Measurements from ENCODE around the gene RALGPS1. TPM values are rescaled to one million over a fixed set of nuclear protein-coding genes. Genes with fewer than 3 reads are reported as not detected.

Gene RALGPS1
- total RNA-seq, 2 donors from 2014 or later, result 15.3 to 79.4 TPM

DNA sequence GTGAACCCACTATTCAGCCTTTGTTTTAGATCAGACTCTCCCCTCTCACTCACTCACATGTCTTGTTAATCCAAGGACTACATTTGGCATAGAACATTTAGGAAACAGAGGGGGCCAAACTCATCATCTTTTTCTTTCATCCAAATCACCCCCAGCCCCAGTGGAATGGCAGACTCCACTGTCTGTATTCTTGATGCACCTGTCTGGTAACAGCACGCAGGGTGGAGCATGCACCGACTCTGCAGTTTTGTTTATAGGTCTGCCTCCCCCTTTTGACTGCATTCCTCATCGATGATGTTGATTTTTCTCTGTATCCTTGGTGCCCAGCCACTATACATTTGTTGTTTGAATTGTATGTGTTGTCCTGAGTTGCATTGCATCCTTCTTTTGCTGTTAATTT lies 141.9 kb downstream of the RALGPS1 start:
- no peaks in the 10 kb centered on the region for H3K36me3 ChIP-seq (replicated peaks in 1 of 2; ENCODE audit: insufficient read depth in 1 of 2, low read depth in 2 of 2)
- H3K4me1 ChIP-seq, result no peaks in the 10 kb centered on the region
- no peak for TF ChIP-seq POLR2A (IDR thresholded peaks at IDR 0.05)
- TF ChIP-seq, protein P1, sequence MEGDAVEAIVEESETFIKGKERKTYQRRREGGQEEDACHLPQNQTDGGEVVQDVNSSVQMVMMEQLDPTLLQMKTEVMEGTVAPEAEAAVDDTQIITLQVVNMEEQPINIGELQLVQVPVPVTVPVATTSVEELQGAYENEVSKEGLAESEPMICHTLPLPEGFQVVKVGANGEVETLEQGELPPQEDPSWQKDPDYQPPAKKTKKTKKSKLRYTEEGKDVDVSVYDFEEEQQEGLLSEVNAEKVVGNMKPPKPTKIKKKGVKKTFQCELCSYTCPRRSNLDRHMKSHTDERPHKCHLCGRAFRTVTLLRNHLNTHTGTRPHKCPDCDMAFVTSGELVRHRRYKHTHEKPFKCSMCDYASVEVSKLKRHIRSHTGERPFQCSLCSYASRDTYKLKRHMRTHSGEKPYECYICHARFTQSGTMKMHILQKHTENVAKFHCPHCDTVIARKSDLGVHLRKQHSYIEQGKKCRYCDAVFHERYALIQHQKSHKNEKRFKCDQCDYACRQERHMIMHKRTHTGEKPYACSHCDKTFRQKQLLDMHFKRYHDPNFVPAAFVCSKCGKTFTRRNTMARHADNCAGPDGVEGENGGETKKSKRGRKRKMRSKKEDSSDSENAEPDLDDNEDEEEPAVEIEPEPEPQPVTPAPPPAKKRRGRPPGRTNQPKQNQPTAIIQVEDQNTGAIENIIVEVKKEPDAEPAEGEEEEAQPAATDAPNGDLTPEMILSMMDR (IDR thresholded peaks at IDR 0.05), result no peak
- ATAC-seq, result no peak
- DNase-seq, result no peak
- H3K9me3 ChIP-seq, result no peaks in the 10 kb centered on the region
- no peaks in the 10 kb centered on the region for H3K27me3 ChIP-seq
- H3K4me3 ChIP-seq, result no peak overlapping the region
- intact Hi-C loops (cut with DNase I), result no loop called here
- H3K27ac ChIP-seq, result no peak overlapping the region
- WGBS, 2 donors, result 91 to 94% methylated on average over 3 of the region's 3 CpGs

DNA sequence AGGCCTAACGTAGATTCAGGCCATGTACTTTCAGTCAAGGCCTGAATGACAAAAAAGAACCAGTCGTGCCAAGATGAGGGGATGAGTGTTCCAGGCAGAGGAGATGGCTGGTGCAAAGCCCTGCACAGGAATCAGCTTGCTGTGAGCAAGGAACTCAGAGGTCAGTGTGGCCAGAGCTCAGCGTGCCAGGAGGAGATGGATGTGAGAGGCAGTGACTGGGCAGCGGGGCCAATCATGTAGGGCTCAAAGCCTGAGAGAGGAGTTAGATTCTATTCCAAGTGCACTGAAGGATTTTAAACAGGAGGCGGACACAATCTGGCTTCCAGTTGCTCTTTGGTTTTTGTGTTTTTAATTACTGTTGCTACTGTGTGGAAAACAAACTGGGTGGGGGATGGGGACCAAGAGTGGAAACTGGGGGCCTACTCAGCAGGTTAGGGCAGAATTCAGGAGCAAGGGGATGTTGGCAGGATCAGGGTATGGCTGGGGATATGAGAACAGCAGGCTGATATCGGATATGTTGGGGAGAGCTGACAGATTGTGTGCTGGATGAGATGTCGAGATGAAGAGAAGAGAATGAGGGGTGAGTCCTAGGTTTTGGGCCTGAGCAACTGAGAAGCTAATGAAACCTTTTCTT lies 143.5 kb downstream of the RALGPS1 start:
- Histone ChIP-seq H3K27ac (no peak overlapping the region), H3K36me3 (replicated peaks in 1 of 2; ENCODE audit: insufficient read depth in 1 of 2, low read depth in 2 of 2) (no peaks in the 10 kb centered on the region), H3K27me3 (no peaks in the 10 kb centered on the region), H3K4me1 (no peaks in the 10 kb centered on the region), H3K4me3 (no peak overlapping the region), H3K9me3 (no peaks in the 10 kb centered on the region)
- no peak for ATAC-seq
- DNase-seq, result no peak
- WGBS, 2 donors, result 83 to 91% methylated on average over 7 of the region's 7 CpGs
- TF ChIP-seq POLR2A (IDR thresholded peaks at IDR 0.05), result no peak
- TF ChIP-seq, protein P1 (IDR thresholded peaks at IDR 0.05), result no peak
- intact Hi-C loops (cut with DNase I), result no loop called here

DNA sequence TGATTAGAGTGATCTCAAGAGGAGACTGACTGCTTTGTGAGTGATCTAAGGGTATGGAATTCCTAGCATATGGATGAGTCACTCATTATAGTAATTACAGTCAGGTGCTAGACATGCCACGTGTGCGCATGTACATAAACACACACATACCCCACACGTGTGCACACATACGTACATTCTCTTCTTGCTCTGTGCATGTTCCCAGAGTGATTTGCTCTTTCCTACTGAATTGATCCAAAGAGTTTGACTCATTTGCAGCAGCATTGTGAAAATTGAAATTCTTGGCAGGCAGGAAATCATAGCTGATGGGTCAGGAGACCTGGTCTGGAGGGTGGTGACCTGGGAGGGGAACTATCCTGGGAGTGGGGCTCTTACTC lies 144.1 kb downstream of the RALGPS1 start:
- no peaks in the 10 kb centered on the region for H3K4me1 ChIP-seq
- 86 to 87% methylated on average over 4 of the region's 4 CpGs for WGBS, 2 donors
- ATAC-seq (no peak), DNase-seq (no peak)
- no peaks in the 10 kb centered on the region for H3K27me3 ChIP-seq
- H3K36me3 ChIP-seq (replicated peaks in 1 of 2; ENCODE audit: insufficient read depth in 1 of 2, low read depth in 2 of 2), result no peaks in the 10 kb centered on the region
- H3K9me3 ChIP-seq, result no peaks in the 10 kb centered on the region
- TF ChIP-seq POLR2A (IDR thresholded peaks at IDR 0.05), result no peak
- TF ChIP-seq, protein P1 (IDR thresholded peaks at IDR 0.05), result no peak
- no peak overlapping the region for H3K4me3 ChIP-seq
- intact Hi-C loops (cut with DNase I), result no loop called here
- no peak overlapping the region for H3K27ac ChIP-seq

DNA sequence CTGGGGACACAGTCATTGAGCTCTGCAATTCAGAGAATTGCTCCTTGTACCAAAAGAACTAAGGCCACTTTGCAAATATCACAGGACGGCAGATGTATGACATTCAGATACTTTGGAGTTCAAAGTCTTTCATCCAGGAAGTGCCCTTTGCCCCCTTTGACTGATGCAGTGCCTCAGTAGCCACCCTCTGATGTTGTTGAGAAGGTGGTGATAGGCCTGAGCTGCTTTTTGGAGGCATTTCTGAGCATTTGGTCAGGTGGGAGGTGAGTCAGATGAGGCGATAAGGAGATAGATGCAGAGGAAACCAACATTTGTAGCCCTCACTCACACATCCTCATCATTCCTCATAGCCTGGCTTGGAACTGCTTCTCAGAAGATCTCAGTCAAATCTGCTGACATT lies 144.4 kb downstream of the RALGPS1 start:
- ATAC-seq (no peak), DNase-seq (no peak)
- intact Hi-C loops (cut with DNase I), result no loop called here
- whole genome bisulfite sequencing, 2 donors, result 90 to 98% methylated on average over 2 of the region's 2 CpGs
- no peaks in the 10 kb centered on the region for H3K4me1 ChIP-seq
- TF ChIP-seq, protein P1 (IDR thresholded peaks at IDR 0.05), result no peak
- no peak for TF ChIP-seq POLR2A (IDR thresholded peaks at IDR 0.05)
- H3K9me3 ChIP-seq, result no peaks in the 10 kb centered on the region
- H3K4me3 ChIP-seq, result no peak overlapping the region
- no peak overlapping the region for H3K27ac ChIP-seq
- H3K27me3 ChIP-seq, result no peaks in the 10 kb centered on the region
- H3K36me3 ChIP-seq (replicated peaks in 1 of 2; ENCODE audit: insufficient read depth in 1 of 2, low read depth in 2 of 2), result no peaks in the 10 kb centered on the region

DNA sequence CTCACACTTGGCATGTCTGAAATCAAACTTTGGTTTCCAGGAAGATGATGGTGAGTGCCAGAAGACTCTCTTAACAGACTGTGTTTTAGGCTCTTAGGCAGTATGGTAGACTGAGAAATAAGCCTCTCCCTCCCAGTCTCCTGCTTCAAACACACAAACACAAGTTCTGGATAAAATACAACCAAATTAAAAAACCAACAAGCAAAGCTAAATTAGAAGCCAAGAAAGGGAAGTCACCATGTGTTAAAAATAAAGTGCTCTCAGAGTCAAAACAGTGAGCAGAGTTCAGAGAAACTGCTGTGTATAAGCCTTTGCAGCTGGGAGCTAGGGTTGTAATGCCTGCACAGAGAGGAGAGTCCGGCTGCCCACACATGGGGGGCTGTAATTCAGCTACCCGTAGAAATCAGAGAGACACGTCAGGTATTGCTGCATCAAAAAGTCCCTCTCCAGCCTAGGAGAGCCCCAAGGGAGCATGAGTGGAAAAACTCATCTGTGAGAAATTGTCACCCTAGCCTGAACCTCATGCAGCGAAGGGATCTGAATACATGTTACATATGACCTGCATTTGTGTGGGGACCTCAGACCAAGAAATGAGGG lies 145.3 kb downstream of the RALGPS1 start:
- intact Hi-C loops (cut with DNase I), result no loop called here
- Histone ChIP-seq H3K27ac (no peak overlapping the region), H3K27me3 (no peaks in the 10 kb centered on the region), H3K4me3 (no peak overlapping the region), H3K4me1 (no peaks in the 10 kb centered on the region), H3K36me3 (replicated peaks in 1 of 2; ENCODE audit: insufficient read depth in 1 of 2, low read depth in 2 of 2) (no peaks in the 10 kb centered on the region), H3K9me3 (no peaks in the 10 kb centered on the region)
- WGBS, 2 donors, result 84 to 93% methylated on average over 4 of the region's 4 CpGs
- ATAC-seq (no peak), DNase-seq (no peak)
- TF ChIP-seq POLR2A (IDR thresholded peaks at IDR 0.05), result no peak
- TF ChIP-seq, protein P1 (IDR thresholded peaks at IDR 0.05), result no peak
